GM19025 (cell line): ENCODE measurements around the gene CYTIP.
"Not testable (repeated sequence)": the region's sequence is repeated elsewhere in the genome, so short reads cannot be mapped to it uniquely, and the experiment has no call there.

Source experiments
- ATAC-seq: cut with Tn5 transposase; IDR thresholded peaks from one replicate; pipeline ENCODE4 v1.9.1; 2021; ENCODE audit warnings: mild to moderate bottlenecking, low read depth, moderate library complexity; ENCODE audit not compliant: unreplicated experiment

CYTIP gene

DNA sequence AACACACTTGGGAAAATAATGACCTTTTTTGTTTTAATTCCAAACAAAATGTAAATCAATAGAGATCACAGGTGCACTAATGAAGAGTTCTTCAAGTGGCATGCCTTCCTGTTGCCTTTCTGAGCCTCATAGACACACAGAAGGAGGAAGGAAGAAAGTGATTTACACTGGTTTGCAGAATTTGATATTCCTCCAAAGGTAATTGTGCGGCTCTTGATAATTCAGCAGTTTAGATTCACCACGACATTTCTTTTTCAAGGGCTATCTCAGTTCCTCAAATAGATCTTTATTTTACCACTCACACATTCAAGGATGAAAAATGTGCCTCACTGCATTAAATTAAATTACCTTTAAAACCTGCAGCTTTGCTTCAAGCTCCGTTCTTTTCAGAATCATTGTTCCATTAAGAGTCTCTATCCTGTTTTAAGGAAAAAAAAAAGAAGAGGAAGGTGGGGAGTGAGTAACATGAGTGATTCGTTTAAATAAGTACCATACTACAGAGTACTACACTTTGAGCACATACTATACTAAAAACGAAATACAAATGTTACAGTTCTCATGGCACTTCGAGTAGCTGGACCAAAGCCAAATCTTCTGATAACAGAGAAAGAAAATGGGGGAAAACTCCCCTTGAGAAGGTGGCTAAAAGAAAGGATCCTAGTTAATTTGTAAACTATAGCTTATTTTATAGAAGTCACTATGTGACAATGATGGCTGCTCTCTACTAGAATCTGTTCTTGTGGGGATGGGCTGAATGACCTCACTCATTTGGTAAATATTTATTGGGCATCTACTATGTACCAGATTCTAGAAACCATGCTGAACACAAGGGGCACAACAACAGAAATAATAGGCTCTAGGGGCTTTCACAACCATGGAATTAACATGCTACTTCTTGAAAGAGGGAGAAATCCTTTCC is 16.6 kb downstream of the CYTIP start:
- no peak for ATAC-seq

DNA sequence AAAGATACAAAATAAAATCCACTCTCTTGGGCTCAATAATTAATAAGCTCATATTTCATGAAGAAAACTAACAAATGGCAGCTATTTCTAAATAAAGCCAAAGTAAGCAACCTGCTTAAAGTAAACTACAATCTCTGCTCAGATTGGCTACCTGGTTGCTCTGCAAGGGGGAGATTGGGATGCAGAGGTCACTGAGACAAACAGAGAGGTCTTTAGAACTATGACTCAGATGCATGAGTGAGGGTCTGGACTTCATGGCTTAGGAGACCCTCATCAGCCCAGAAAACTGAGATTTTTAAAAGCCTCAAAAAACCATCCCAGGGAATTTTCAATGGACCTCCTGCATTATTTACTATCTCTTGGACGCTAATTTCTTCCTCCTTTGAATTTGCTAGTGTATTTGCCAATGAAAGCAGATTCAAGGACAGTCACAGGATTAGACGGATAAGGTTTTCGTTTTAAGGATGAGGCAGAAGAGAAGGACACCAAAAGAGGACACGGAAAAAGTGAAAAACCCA is 17.4 kb downstream of the CYTIP start:
- no peak for ATAC-seq

- no peak for ATAC-seq
Measured at GRCh38 chr2:157424374-157424773, 19.5 kb downstream of the CYTIP start.

DNA sequence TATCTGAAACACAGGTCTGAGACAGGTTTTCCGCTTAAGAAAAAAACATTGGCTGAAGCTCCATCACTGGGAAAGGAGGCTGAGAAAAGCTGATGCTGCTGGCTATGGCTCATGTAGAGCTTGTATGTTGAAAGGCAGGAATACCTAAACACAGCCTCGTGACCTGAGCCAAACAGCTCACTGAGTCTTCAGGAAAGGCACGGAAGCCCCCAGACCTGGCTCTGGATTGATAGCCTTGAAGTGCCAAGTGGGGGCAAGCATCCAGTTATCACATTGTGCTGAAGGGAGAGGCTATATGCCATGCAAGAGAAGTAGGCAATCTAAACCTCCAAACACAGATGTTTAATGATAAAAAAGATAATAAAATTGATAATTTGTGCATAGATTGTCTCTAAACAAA is 21.9 kb downstream of the CYTIP start:
- ATAC-seq, result no peak

- ATAC-seq, result no peak
Measured at GRCh38 chr2:157421331-157421944, 22.5 kb downstream of the CYTIP start.

GRCh38 chr2:157420771-157421323 is 23.0 kb downstream of the CYTIP start:
- ATAC-seq, result no peak

GRCh38 chr2:157419031-157419575 is 24.8 kb downstream of the CYTIP start:
- no peak for ATAC-seq

GRCh38 chr2:157418239-157418641 is 25.6 kb downstream of the CYTIP start:
- no peak for ATAC-seq

GRCh38 chr2:157415591-157416101 is 28.2 kb downstream of the CYTIP start:
- ATAC-seq, result no peak

GRCh38 chr2:157414050-157414449 is 29.8 kb downstream of the CYTIP start:
- peak; percentile 5 for ATAC-seq

- peak; percentile 85 for ATAC-seq
Measured at GRCh38 chr2:157413326-157414035, 30.4 kb downstream of the CYTIP start.

GRCh38 chr2:157411624-157412336 is 32.1 kb downstream of the CYTIP start:
- no peak for ATAC-seq

DNA sequence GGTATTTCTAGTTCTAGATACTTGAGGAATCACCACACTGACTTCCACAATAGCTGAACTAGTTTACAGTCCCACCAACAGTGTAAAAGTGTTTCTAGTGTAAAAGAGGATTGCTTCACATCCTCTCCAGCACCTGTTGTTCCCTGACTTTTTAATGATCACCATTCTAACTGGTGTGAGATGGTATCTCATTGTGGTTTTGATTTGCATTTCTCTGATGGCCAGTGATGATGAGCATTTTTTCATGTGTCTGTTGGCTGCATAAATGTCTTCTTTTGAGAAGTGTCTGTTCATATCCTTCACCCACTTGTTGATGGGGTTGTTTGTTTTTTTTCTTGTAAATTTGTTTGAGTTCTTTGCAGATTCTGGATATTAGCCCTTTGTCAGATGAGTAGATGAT is 38.5 kb downstream of the CYTIP start:
- not testable (repeated sequence) for ATAC-seq

- ATAC-seq, result peak; percentile 88
Measured at GRCh38 chr2:157404363-157404762, 39.5 kb downstream of the CYTIP start.

GRCh38 chr2:157402801-157403485 is 40.9 kb downstream of the CYTIP start:
- ATAC-seq, result not testable (repeated sequence)

GRCh38 chr2:157395811-157396210 is 48.1 kb downstream of the CYTIP start:
- no peak for ATAC-seq

DNA sequence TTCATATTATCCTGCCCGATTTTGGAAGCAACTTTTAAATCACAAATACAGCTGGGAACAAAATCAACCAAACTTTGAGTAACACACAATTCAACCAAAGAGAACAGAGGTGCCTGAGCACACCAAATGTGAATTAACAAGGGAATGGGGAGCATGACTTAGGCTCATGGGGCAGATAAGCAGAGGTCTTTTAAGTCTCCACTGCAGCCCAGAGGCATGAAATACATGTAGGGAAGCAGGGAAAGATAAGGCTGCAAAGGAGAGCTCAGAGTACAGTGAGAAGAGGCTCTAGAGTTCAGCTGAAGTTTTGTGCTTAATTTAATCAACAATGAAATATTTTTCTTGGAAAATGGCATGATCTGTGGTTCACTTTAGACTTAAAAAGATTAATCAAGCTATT is 49.0 kb downstream of the CYTIP start:
- ATAC-seq, result no peak

- ATAC-seq, result no peak
Measured at GRCh38 chr2:157393348-157393747, 50.5 kb downstream of the CYTIP start.

- ATAC-seq, result no peak
Measured at GRCh38 chr2:157388827-157389226, 55.1 kb downstream of the CYTIP start.
